Mesendoderm (in vitro differentiated cells): ENCODE measurements around the gene GRK3.
A peak's percentile ranks its signal among the peaks of the same experiment; 100 is the strongest.

Source experiments
- DNase-seq: peaks from one replicate; pipeline ENCODE4 v3.0.0; 2013
- H2AK5ac ChIP-seq: 2 replicates; pipeline ENCODE4 v1.6.1; 2013; ENCODE audit warnings: low read length, inconsistent platforms
- H2BK120ac ChIP-seq: 2 replicates; pipeline ENCODE4 v1.6.1; 2013; ENCODE audit warnings: low read depth, mild to moderate bottlenecking, low read length, moderate library complexity, mixed read lengths
- H2BK15ac ChIP-seq: replicated peaks from 2 replicates; pipeline ENCODE4 v1.6.1; 2013; ENCODE audit warnings: low read depth, mild to moderate bottlenecking, moderate library complexity
- H2BK5ac ChIP-seq: 2 replicates; pipeline ENCODE4 v1.6.1; 2013; ENCODE audit warnings: low read length, inconsistent platforms
- H3K18ac ChIP-seq: 2 replicates; pipeline ENCODE4 v1.6.1; 2013; ENCODE audit warnings: mild to moderate bottlenecking, low read length, mixed read lengths
- H3K23ac ChIP-seq: one replicate; pipeline ENCODE4 v1.6.1; 2013; ENCODE audit warnings: low read length
- H3K27ac ChIP-seq: 2 replicates; pipeline ENCODE4 v1.5.1; 2013; ENCODE audit warnings: low read depth, mild to moderate bottlenecking, inconsistent platforms, low read length, moderate library complexity
- H3K27me3 ChIP-seq: 2 replicates; pipeline ENCODE4 v1.6.1; 2013; ENCODE audit warnings: low read length, control low read depth, mild to moderate bottlenecking, inconsistent platforms; ENCODE audit not compliant: insufficient read depth, poor library complexity
- H3K36me3 ChIP-seq: 2 replicates; pipeline ENCODE4 v1.6.1; 2013; ENCODE audit warnings: low read length, inconsistent platforms; ENCODE audit not compliant: control insufficient read depth, insufficient read depth
- H3K4ac ChIP-seq: one replicate; pipeline ENCODE4 v1.6.1; 2013; ENCODE audit warnings: low read depth, mild to moderate bottlenecking, low read length, moderate library complexity
- H3K4me1 ChIP-seq: 2 replicates; pipeline ENCODE4 v1.6.1; 2013; ENCODE audit warnings: low read depth, low read length, inconsistent platforms; ENCODE audit not compliant: control insufficient read depth
- H3K4me2 ChIP-seq: 2 replicates; pipeline ENCODE4 v1.6.1; 2013; ENCODE audit warnings: low read length
- H3K4me3 ChIP-seq: 2 replicates; pipeline ENCODE4 v1.5.1; 2013; ENCODE audit warnings: mild to moderate bottlenecking, low read length
- H3K56ac ChIP-seq: one replicate; pipeline ENCODE4 v1.6.1; 2013; ENCODE audit warnings: low read length
- H3K79me1 ChIP-seq: 2 replicates; pipeline ENCODE4 v1.6.1; 2013; ENCODE audit warnings: low read length, inconsistent platforms
- H3K79me2 ChIP-seq: 2 replicates; pipeline ENCODE4 v1.6.1; 2013; ENCODE audit warnings: mild to moderate bottlenecking, low read length; ENCODE audit not compliant: control insufficient read depth, insufficient read depth
- H3K9ac ChIP-seq: 2 replicates; pipeline ENCODE4 v1.6.1; 2013; ENCODE audit warnings: low read length, inconsistent platforms
- H4K5ac ChIP-seq: one replicate; pipeline ENCODE4 v1.6.1; 2013; ENCODE audit warnings: low read length
- H4K8ac ChIP-seq: one replicate; pipeline ENCODE4 v1.6.1; 2013; ENCODE audit warnings: low read depth, mild to moderate bottlenecking, control low read depth, low read length, moderate library complexity
- WGBS: extraction: QIAGEN DNeasy Blood & Tissue Kit; methylation state at CpG from one replicate; pipeline ENCODE4 v1.1.7; 2013; ENCODE audit warnings: low lambda C conversion rate, missing lambda C conversion rate; ENCODE audit not compliant: insufficient coverage; ENCODE audit errors: extremely low coverage; 5-methylcytosine and 5-hydroxymethylcytosine counted together

Gene GRK3

GRCh38 chr22:25765016-25765367 lies 200.5 kb downstream of the GRK3 start:
- Histone ChIP-seq H2BK15ac (no peak overlapping the region), H3K9ac (no peak overlapping the region), H3K79me1 (no peaks in the 10 kb centered on the region), H3K4me2 (no peak overlapping the region), H3K27me3 (no peaks in the 10 kb centered on the region), H3K18ac (no peak overlapping the region), H2BK5ac (no peak overlapping the region), H4K5ac (no peak overlapping the region), H2BK120ac (no peak overlapping the region), H3K4me1 (no peaks in the 10 kb centered on the region), H3K4me3 (no peak overlapping the region), H3K79me2 (no peaks in the 10 kb centered on the region), H4K8ac (no peak overlapping the region), H3K23ac (no peak overlapping the region), H2AK5ac (no peak overlapping the region), H3K27ac (no peak overlapping the region), H3K36me3 (no peaks in the 10 kb centered on the region), H3K4ac (no peak overlapping the region), H3K56ac (no peak overlapping the region)
- no peak for DNase-seq
- no CpG with 5 or more reads among the region's 2 CpGs for WGBS

- DNase-seq = no peak
- Histone ChIP-seq H4K5ac (no peak overlapping the region), H3K36me3 (no peaks in the 10 kb centered on the region), H3K27me3 (no peaks in the 10 kb centered on the region), H2BK15ac (no peak overlapping the region), H3K18ac (no peak overlapping the region), H4K8ac (no peak overlapping the region), H3K4ac (no peak overlapping the region), H3K4me3 (no peak overlapping the region), H2AK5ac (no peak overlapping the region), H3K79me1 (no peaks in the 10 kb centered on the region), H3K27ac (no peak overlapping the region), H2BK120ac (no peak overlapping the region), H3K4me2 (no peak overlapping the region), H3K79me2 (no peaks in the 10 kb centered on the region), H2BK5ac (no peak overlapping the region), H3K4me1 (no peaks in the 10 kb centered on the region), H3K9ac (no peak overlapping the region), H3K56ac (no peak overlapping the region), H3K23ac (no peak overlapping the region)
- WGBS = no CpG with 5 or more reads among the region's 4 CpGs
Observed at GRCh38 chr22:25765801-25766200, 201.3 kb downstream of the GRK3 start.

GRCh38 chr22:25766418-25766817 lies 201.9 kb downstream of the GRK3 start:
- H3K79me2 ChIP-seq = no peaks in the 10 kb centered on the region
- H3K18ac ChIP-seq = no peak overlapping the region
- H3K4me3 ChIP-seq = no peak overlapping the region
- H2BK15ac ChIP-seq = no peak overlapping the region
- H3K36me3 ChIP-seq = no peaks in the 10 kb centered on the region
- H3K9ac ChIP-seq = no peak overlapping the region
- no peaks in the 10 kb centered on the region for H3K4me1 ChIP-seq
- H3K56ac ChIP-seq = no peak overlapping the region
- no peak overlapping the region for H4K5ac ChIP-seq
- H2AK5ac ChIP-seq = no peak overlapping the region
- H3K79me1 ChIP-seq = no peaks in the 10 kb centered on the region
- no peak overlapping the region for H3K23ac ChIP-seq
- H2BK120ac ChIP-seq = no peak overlapping the region
- no peak overlapping the region for H4K8ac ChIP-seq
- no CpG with 5 or more reads among the region's 3 CpGs for WGBS
- H3K4me2 ChIP-seq = no peak overlapping the region
- DNase-seq = no peak
- no peaks in the 10 kb centered on the region for H3K27me3 ChIP-seq
- no peak overlapping the region for H3K27ac ChIP-seq
- no peak overlapping the region for H3K4ac ChIP-seq
- H2BK5ac ChIP-seq = no peak overlapping the region

- no peak overlapping the region for H3K56ac ChIP-seq
- no peak overlapping the region for H3K18ac ChIP-seq
- H3K4ac ChIP-seq = no peak overlapping the region
- H4K8ac ChIP-seq = no peak overlapping the region
- H3K27me3 ChIP-seq = no peaks in the 10 kb centered on the region
- H3K79me1 ChIP-seq = no peaks in the 10 kb centered on the region
- no peaks in the 10 kb centered on the region for H3K4me1 ChIP-seq
- H3K27ac ChIP-seq = no peak overlapping the region
- no peaks in the 10 kb centered on the region for H3K79me2 ChIP-seq
- H2BK15ac ChIP-seq = no peak overlapping the region
- no peak overlapping the region for H2AK5ac ChIP-seq
- H4K5ac ChIP-seq = no peak overlapping the region
- H2BK120ac ChIP-seq = no peak overlapping the region
- H3K4me2 ChIP-seq = no peak overlapping the region
- no peak for DNase-seq
- no peak overlapping the region for H3K4me3 ChIP-seq
- H3K9ac ChIP-seq = no peak overlapping the region
- H2BK5ac ChIP-seq = no peak overlapping the region
- peak overlapping the region; percentile 18 for H3K23ac ChIP-seq
- WGBS = no CpG with 5 or more reads among the region's 4 CpGs
- no peaks in the 10 kb centered on the region for H3K36me3 ChIP-seq
Observed at GRCh38 chr22:25770333-25770732, 205.9 kb downstream of the GRK3 start.

GRCh38 chr22:25772288-25772687 lies 207.8 kb downstream of the GRK3 start:
- Histone ChIP-seq H3K18ac (no peak overlapping the region), H3K4me1 (no peaks in the 10 kb centered on the region), H4K8ac (no peak overlapping the region), H3K36me3 (no peaks in the 10 kb centered on the region), H4K5ac (no peak overlapping the region), H3K79me1 (no peaks in the 10 kb centered on the region), H2BK15ac (no peak overlapping the region), H3K4me2 (no peak overlapping the region), H3K23ac (no peak overlapping the region), H2BK5ac (no peak overlapping the region), H3K4me3 (no peak overlapping the region), H2AK5ac (no peak overlapping the region), H3K79me2 (no peaks in the 10 kb centered on the region), H3K27me3 (no peaks in the 10 kb centered on the region), H3K9ac (no peak overlapping the region), H3K56ac (no peak overlapping the region), H3K27ac (no peak overlapping the region), H3K4ac (no peak overlapping the region), H2BK120ac (no peak overlapping the region)
- no peak for DNase-seq
- WGBS = no CpG with 5 or more reads among the region's 9 CpGs

GRCh38 chr22:25774575-25775026 lies 210.1 kb downstream of the GRK3 start:
- Histone ChIP-seq H3K23ac (no peak overlapping the region), H3K27ac (no peak overlapping the region), H2BK5ac (no peak overlapping the region), H3K9ac (no peak overlapping the region), H4K8ac (no peak overlapping the region), H3K36me3 (no peaks in the 10 kb centered on the region), H3K4ac (no peak overlapping the region), H2AK5ac (no peak overlapping the region), H3K4me3 (no peak overlapping the region), H3K27me3 (no peaks in the 10 kb centered on the region), H2BK15ac (no peak overlapping the region), H3K18ac (no peak overlapping the region), H3K56ac (no peak overlapping the region), H3K79me2 (no peaks in the 10 kb centered on the region), H3K4me2 (no peak overlapping the region), H3K79me1 (no peaks in the 10 kb centered on the region), H3K4me1 (no peaks in the 10 kb centered on the region), H2BK120ac (no peak overlapping the region), H4K5ac (no peak overlapping the region)
- no CpG with 5 or more reads among the region's 12 CpGs for WGBS
- DNase-seq = peak; percentile 49
